Epithelial cell of proximal tubule (primary cell): ENCODE measurements around the gene LRRC8B. TPM values are rescaled to one million over a fixed set of nuclear protein-coding genes. Genes with fewer than 3 reads are reported as not detected.

Experiments
- DNase-seq: peaks from one replicate; pipeline ENCODE4 v3.0.0-alpha.2; 2011; ENCODE audit warnings: low read depth
- H3K4me3 ChIP-seq: 2 replicates; pipeline ENCODE4 v1.5.1; 2011; ENCODE audit warnings: low read depth, mild to moderate bottlenecking, low read length
- total RNA-seq: library from RNA; depleted of rRNA; stranded (reverse); fragments of >200 nt; gene quantifications from 2 replicates; pipeline ENCODE4 v1.2.3, GENCODE V29; 2015
- TF ChIP-seq, protein P1 (sequence below): conservative IDR thresholded peaks from 2 replicates; pipeline ENCODE4 v1.5.1; 2012; ENCODE audit warnings: low read depth, mild to moderate bottlenecking, low read length

Gene LRRC8B
- total RNA-seq, 1 donor from 2014 or later, result 5.0 TPM

GRCh38 chr1:89532228-89532627 is 7.6 kb downstream of the LRRC8B start:
- TF ChIP-seq, protein P1, sequence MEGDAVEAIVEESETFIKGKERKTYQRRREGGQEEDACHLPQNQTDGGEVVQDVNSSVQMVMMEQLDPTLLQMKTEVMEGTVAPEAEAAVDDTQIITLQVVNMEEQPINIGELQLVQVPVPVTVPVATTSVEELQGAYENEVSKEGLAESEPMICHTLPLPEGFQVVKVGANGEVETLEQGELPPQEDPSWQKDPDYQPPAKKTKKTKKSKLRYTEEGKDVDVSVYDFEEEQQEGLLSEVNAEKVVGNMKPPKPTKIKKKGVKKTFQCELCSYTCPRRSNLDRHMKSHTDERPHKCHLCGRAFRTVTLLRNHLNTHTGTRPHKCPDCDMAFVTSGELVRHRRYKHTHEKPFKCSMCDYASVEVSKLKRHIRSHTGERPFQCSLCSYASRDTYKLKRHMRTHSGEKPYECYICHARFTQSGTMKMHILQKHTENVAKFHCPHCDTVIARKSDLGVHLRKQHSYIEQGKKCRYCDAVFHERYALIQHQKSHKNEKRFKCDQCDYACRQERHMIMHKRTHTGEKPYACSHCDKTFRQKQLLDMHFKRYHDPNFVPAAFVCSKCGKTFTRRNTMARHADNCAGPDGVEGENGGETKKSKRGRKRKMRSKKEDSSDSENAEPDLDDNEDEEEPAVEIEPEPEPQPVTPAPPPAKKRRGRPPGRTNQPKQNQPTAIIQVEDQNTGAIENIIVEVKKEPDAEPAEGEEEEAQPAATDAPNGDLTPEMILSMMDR, result no peak
- no peak for DNase-seq
- no peak overlapping the region for H3K4me3 ChIP-seq

- TF ChIP-seq, protein P1, result no peak
- no peak for DNase-seq
- no peak overlapping the region for H3K4me3 ChIP-seq
Observed at GRCh38 chr1:89532866-89533265, 8.2 kb downstream of the LRRC8B start.

DNA sequence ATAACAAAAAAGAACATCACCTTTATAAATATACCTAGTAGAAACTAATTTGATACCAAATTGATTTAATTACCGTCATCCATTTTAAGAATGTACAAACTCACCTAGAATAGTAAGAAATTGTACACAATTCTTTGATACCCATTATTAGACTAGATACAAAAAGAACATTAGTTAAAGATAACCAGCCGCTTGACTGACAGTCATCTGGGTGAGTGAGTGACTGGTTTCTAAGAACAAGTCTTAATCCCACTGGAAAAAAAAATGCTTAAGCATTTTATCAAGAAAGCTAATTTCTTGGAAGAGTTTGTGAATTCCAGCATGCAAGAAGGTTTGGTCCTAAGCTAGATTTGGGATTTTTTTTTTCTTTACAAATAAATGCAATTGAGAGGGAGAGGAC is 10.9 kb downstream of the LRRC8B start:
- no peak overlapping the region for H3K4me3 ChIP-seq
- DNase-seq, result no peak
- TF ChIP-seq, protein P1, result no peak

GRCh38 chr1:89536555-89537341 is 12.1 kb downstream of the LRRC8B start:
- DNase-seq, result no peak
- TF ChIP-seq, protein P1, result no peak
- no peak overlapping the region for H3K4me3 ChIP-seq

DNA sequence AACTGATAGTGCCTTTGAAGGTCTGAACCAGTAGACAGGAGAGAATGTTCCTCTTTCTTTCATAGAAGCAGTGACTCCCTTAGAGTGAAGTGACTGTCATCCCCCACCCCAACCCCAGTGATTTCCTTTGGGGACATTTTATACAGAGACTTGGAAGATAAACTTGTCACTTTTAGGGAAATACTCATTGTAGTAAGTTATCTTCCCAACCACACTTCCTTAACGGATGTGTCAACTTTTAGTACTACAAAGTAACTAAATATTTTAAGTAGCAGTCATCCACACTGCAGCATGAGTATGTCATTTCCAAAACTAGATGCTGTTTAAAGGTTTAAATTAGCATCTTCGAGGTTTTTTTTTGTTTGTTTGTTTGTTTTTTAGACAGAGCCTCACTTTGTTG is 13.7 kb downstream of the LRRC8B start:
- TF ChIP-seq, protein P1, result no peak
- no peak for DNase-seq

GRCh38 chr1:89539128-89539527 is 14.5 kb downstream of the LRRC8B start:
- DNase-seq, result no peak
- no peak overlapping the region for H3K4me3 ChIP-seq
- TF ChIP-seq, protein P1, result no peak

More for the DNA sequence above, 13.7 kb downstream of the LRRC8B start:
- no peak overlapping the region for H3K4me3 ChIP-seq

DNA sequence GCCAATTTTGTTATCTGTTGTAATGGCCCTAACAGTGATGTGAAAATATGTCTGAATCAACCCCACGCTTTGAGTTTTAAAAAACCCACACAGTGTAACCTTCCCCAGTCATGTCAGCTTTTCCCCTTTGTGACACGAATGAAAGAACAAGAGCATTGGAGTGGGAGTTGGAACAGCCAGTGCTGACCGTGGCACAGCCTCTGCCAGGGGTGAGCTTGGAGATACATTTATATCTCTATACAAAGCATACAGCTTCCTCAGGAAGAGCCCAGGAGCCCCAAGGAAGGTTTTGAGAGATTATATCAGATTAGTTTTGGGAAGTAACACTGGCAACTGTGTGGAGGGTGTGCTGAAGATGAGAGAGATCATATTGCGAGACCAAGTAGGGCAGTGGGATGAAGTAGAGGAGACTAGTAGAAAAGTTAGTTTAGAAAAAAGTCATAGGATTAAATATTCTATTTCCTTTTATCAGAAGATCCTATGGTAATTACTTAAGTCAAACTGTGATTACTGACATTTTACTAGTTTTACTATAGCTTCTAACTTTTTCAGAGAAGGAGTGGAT is 15.9 kb downstream of the LRRC8B start:
- no peak overlapping the region for H3K4me3 ChIP-seq
- DNase-seq, result no peak
- TF ChIP-seq, protein P1, result no peak
